Epidermal melanocyte (primary cell): ENCODE results near the gene ZBTB42.
A peak's percentile ranks its signal among the peaks of the same experiment; 100 is the strongest.

Experiments used
- DNase-seq: peaks from one replicate; pipeline ENCODE4 v3.0.0; 2011; ENCODE audit warnings: low spot score; ENCODE audit not compliant: insufficient read length

The ZBTB42 gene

GRCh38 chr14:104782086-104782807 is 18.7 kb upstream of the ZBTB42 start:
- no peak for DNase-seq

- DNase-seq: no peak
Measured at GRCh38 chr14:104782808-104783139, 18.1 kb upstream of the ZBTB42 start.

GRCh38 chr14:104783484-104784217 is 17.2 kb upstream of the ZBTB42 start:
- no peak for DNase-seq

GRCh38 chr14:104784218-104784568 is 16.7 kb upstream of the ZBTB42 start:
- DNase-seq: no peak

GRCh38 chr14:104784846-104785707 is 15.8 kb upstream of the ZBTB42 start:
- DNase-seq: no peak

GRCh38 chr14:104785708-104786080 is 15.2 kb upstream of the ZBTB42 start:
- no peak for DNase-seq

- DNase-seq: no peak
Measured at GRCh38 chr14:104786091-104786586, 14.8 kb upstream of the ZBTB42 start.

GRCh38 chr14:104786726-104787675 is 13.9 kb upstream of the ZBTB42 start:
- no peak for DNase-seq

- DNase-seq: no peak
Measured at GRCh38 chr14:104787736-104788135, 13.2 kb upstream of the ZBTB42 start.

- no peak for DNase-seq
Measured at GRCh38 chr14:104788161-104788818, 12.6 kb upstream of the ZBTB42 start.

- DNase-seq: no peak
Measured at GRCh38 chr14:104788873-104789663, 11.8 kb upstream of the ZBTB42 start.

- DNase-seq: no peak
Measured at GRCh38 chr14:104789752-104790743, 10.9 kb upstream of the ZBTB42 start.

GRCh38 chr14:104791425-104791824 is 9.5 kb upstream of the ZBTB42 start:
- DNase-seq: no peak

- DNase-seq: peak; percentile 93
Measured at GRCh38 chr14:104792101-104792884, 8.6 kb upstream of the ZBTB42 start.

- DNase-seq: no peak
Measured at GRCh38 chr14:104792945-104793702, 7.8 kb upstream of the ZBTB42 start.

GRCh38 chr14:104793703-104793959 is 7.3 kb upstream of the ZBTB42 start:
- DNase-seq: no peak

GRCh38 chr14:104794099-104794498 is 6.8 kb upstream of the ZBTB42 start:
- peak; percentile 90 for DNase-seq
